GM18868 (cell line): ENCODE results near the gene ECT2.
"Not testable (repeated sequence)": the region's sequence is repeated elsewhere in the genome, so short reads cannot be mapped to it uniquely, and the experiment has no call there.

Experiments
- ATAC-seq: cut with Tn5 transposase; IDR thresholded peaks from one replicate; pipeline ENCODE4 v1.9.1; 2021; ENCODE audit warnings: mild to moderate bottlenecking, moderate library complexity; ENCODE audit not compliant: unreplicated experiment

Gene ECT2

GRCh38 chr3:172803489-172803888 is 53.0 kb downstream of the ECT2 start:
- ATAC-seq, result no peak

GRCh38 chr3:172804323-172804722 is 53.8 kb downstream of the ECT2 start:
- ATAC-seq, result no peak

DNA sequence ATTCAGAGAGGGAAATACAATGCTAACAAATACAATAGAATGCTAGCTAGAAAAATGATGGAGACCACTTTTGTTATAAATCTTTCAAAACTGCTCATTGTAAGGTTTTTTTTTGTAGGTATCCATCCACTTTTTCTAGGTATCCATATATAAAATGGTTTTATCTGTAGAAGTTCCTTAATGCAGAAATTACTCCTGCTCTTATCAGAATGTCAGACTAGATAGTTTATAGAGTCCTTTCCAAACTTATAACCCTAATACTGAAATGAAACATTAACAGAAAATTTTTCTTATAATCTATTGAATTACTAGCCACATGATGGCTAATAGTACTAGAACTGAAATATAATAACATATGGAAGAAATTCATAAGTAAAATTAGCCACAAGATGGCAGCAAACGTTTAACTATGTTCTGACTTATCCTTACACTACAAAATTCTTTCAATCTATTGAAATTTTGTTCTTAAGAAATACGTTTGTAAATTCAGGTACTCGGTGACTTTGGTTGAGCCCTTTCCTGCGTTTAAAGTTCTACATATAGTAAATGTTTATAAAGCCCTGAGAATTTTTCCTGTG is 58.5 kb downstream of the ECT2 start:
- ATAC-seq, result peak; percentile 62

GRCh38 chr3:172811099-172811498 is 60.6 kb downstream of the ECT2 start:
- no peak for ATAC-seq

GRCh38 chr3:172813462-172813861 is 62.9 kb downstream of the ECT2 start:
- no peak for ATAC-seq

- ATAC-seq, result no peak
Measured at GRCh38 chr3:172814738-172815137, 64.2 kb downstream of the ECT2 start.

DNA sequence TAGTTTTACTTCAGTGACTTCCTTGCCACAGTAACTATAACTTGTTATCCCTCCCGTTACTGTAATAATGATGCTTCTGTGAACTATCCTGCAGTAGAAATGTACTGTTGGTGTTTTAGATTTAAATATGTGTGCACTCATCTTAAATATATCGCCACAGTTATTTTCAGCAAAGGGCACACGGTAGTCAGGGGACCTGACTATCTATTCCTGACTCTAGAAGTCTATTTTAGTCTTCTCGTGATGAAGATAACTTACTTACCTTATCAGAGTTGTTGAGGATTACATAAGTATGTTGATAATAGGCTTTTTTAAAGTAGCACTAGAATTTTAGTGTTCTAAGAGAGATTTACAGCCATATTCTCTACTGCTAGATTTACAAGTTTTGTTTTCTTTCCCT is 65.3 kb downstream of the ECT2 start:
- ATAC-seq, result no peak

GRCh38 chr3:172816281-172816680 is 65.8 kb downstream of the ECT2 start:
- ATAC-seq, result no peak

DNA sequence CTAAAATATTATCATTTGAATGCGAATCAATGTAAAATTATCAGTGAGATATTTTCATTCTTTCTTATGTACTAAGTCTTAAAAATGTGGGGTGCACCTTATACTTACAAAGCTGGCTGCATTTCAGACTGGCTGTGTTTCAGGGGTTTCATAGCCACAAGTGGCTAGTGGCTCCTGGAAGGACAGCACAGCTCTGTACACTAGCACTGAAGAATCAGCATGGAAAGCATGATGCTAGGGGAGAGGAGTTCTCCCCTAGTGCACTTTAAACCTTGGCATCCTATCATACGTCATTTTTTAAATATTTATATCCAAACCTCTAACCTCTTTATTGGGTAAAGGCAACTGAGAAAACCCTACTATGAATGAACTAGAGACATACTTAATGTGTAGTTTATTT is 66.4 kb downstream of the ECT2 start:
- ATAC-seq, result no peak

DNA sequence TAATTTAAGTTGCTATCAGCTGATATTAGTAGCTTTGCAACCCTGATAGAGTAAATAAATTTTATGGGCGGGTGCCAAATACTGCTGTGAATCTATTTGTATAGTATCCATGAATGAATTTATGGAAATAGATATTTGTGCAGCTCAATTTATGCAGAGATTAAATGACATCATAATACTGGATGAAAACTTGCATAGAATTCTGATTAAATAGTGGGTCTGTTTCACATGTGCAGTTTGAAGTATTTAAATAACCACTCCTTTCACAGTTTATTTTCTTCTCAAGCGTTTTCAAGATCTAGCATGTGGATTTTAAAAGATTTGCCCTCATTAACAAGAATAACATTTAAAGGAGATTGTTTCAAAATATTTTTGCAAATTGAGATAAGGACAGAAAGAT is 70.0 kb downstream of the ECT2 start:
- no peak for ATAC-seq

DNA sequence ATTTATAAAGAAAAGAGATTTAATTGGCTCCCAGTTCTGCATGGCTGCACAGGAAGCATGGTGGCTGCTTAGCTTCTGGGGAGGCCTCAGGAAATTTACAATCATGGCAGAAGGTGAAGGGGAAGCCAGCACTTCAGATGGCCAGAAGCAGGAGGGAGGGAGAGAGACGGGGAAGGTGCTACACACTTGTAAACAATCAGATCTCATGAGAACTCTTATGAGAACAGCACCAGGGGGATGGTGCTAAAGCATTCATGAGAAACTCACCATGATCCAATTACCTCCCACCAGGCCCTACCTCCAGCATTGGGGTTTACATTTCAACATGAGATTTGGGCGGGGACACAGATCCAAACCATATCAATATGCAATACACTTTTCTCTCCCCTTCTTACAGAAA is 73.7 kb downstream of the ECT2 start:
- ATAC-seq, result no peak

GRCh38 chr3:172827231-172827630 is 76.7 kb downstream of the ECT2 start:
- not testable (repeated sequence) for ATAC-seq

DNA sequence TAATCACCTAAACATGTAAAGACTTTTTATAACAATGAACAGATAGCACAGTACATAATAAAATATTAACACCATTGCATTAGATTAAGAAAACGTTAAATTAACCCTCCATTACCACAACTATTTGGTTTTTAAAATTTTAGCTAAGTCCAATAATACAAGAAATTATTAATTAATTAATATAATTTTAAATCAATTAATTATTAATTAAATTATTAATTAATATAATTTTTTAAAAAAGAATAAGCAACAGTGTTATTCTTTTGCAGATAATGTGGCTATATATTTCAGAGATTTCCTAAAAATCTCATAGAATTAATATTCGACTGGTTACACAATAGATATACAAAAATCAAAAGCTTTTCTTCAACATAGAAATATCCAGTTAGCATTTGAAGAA is 82.5 kb downstream of the ECT2 start:
- no peak for ATAC-seq

GRCh38 chr3:172836390-172836997 is 86.0 kb downstream of the ECT2 start:
- peak; percentile 80 for ATAC-seq

DNA sequence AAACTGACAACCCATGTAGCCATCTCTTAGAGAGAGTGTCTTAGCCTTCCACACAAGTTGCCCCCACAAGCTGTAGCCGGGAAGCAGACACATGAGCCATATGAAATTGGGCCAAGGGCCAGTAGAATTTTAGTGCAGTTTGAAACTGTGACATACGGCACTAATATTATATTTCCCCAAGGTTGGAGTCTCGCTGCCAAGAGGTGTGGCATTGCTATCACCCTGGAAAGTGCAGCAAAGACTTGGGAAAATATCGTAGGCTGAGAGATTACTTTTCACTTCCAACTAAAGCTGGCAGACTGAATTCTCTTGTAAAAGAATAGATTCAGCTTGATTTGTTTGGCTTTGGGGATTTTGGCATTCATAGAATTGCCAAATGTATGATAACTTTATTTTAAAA is 89.2 kb downstream of the ECT2 start:
- ATAC-seq, result no peak

GRCh38 chr3:172840463-172840862 is 89.9 kb downstream of the ECT2 start:
- no peak for ATAC-seq

GRCh38 chr3:172840913-172841312 is 90.4 kb downstream of the ECT2 start:
- no peak for ATAC-seq

- ATAC-seq, result no peak
Measured at GRCh38 chr3:172844428-172844827, 93.9 kb downstream of the ECT2 start.

GRCh38 chr3:172846103-172846561 is 95.6 kb downstream of the ECT2 start:
- ATAC-seq, result peak; percentile 79

DNA sequence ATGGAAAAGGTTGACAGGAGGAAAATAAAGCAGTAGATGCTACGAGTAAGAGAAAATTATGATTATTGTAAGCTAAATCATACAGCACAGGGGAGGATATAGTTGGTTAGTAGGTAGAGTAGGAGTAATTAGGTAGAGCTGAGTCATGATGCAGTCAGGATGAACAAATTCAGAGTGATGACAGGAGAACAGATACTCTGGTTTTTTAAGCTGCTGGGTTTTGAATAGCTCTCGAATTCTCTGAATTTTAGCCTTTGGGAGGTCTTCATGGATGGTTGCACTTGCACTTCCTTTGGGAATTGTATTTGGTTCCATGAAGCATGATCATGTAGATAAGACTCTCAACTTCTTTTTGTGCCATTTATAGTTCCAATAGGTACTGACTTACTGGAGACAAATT is 96.2 kb downstream of the ECT2 start:
- no peak for ATAC-seq

- no peak for ATAC-seq
Measured at GRCh38 chr3:172847292-172847691, 96.8 kb downstream of the ECT2 start.

- ATAC-seq, result no peak
Measured at GRCh38 chr3:172848910-172849309, 98.4 kb downstream of the ECT2 start.

GRCh38 chr3:172853005-172853404 is 102.5 kb downstream of the ECT2 start:
- ATAC-seq, result no peak
